ENCODE measurements around the gene BBLN.
A peak's percentile ranks its signal among the peaks of the same experiment; 100 is the strongest.
"Not testable (repeated sequence)": the region's sequence is repeated elsewhere in the genome, so short reads cannot be mapped to it uniquely, and the experiment has no call there.

- peak; percentile 30 for TF ChIP-seq CTCF (IDR thresholded peaks at IDR 0.05; ENCODE audit: insufficient read depth, low read depth, low read length)
- TF ChIP-seq EZH2 (IDR thresholded peaks at IDR 0.05; ENCODE audit: insufficient read depth, low read length) = not testable (repeated sequence)
Measured at GRCh38 chr9:128181480-128181879, 21.4 kb downstream of the BBLN start.

Measured in astrocyte (in vitro differentiated cells and primary cell).